Measurements from ENCODE around the gene CCDC68. TPM values are rescaled to one million over a fixed set of nuclear protein-coding genes. Genes with fewer than 3 reads are reported as not detected.
A peak's percentile ranks its signal among the peaks of the same experiment; 100 is the strongest.

Gene CCDC68
- total and polyA plus RNA-seq, 2 experiments from 2014 or later = 0.11 to 0.18 TPM

GRCh38 chr18:54947091-54947490, 12.2 kb downstream of the CCDC68 start:
- Histone ChIP-seq H3K27me3 (replicated peaks; ENCODE audit: insufficient read depth) (no peaks in the 10 kb centered on the region), H3K4me1 (ENCODE audit: insufficient read depth) (no peaks in the 10 kb centered on the region), H3F3A (ENCODE audit: insufficient read depth) (no peaks in the 10 kb centered on the region), H3K9me3 (ENCODE audit: low read depth) (no peaks in the 10 kb centered on the region), H3K9ac (no peak overlapping the region), H3K4me3 (no peak overlapping the region), H3K79me2 (ENCODE audit: insufficient read depth) (no peaks in the 10 kb centered on the region), H3K36me3 (ENCODE audit: low read depth) (no peaks in the 10 kb centered on the region), H3K27ac (no peak overlapping the region), H3K4me2 (ENCODE audit: unreplicated experiment) (no peak overlapping the region), H2AFZ (no peak overlapping the region), H3K9me2 (ENCODE audit: insufficient read depth) (no peaks in the 10 kb centered on the region), H4K20me1 (ENCODE audit: insufficient read depth) (no peaks in the 10 kb centered on the region)
- in situ Hi-C loops (cut with MboI) = no loop called here
- DNase-seq = no peak
- TF ChIP-seq EZH2 (IDR thresholded peaks at IDR 0.05; ENCODE audit: insufficient read depth, poor library complexity, severe bottlenecking) (no peak), EZH2phosphoT487 (IDR thresholded peaks at IDR 0.05; ENCODE audit: insufficient read depth, low read depth) (no peak)
- 39 to 57% methylated on average over 1 of the region's 1 CpG for WGBS, 2 experiments (ENCODE audit: low coverage in 1 of 2, low lambda C conversion rate in 2 of 2, missing lambda C conversion rate in 2 of 2)

GRCh38 chr18:54946149-54946581, 13.1 kb downstream of the CCDC68 start:
- no peaks in the 10 kb centered on the region for H3K9me3 ChIP-seq (ENCODE audit: low read depth)
- TF ChIP-seq EZH2phosphoT487 (IDR thresholded peaks at IDR 0.05; ENCODE audit: insufficient read depth, low read depth) = no peak
- no peak for TF ChIP-seq EZH2 (IDR thresholded peaks at IDR 0.05; ENCODE audit: insufficient read depth, poor library complexity, severe bottlenecking)
- H3K4me1 ChIP-seq (ENCODE audit: insufficient read depth) = no peaks in the 10 kb centered on the region
- peak; percentile 5 for DNase-seq
- H3F3A ChIP-seq (ENCODE audit: insufficient read depth) = no peaks in the 10 kb centered on the region
- H3K79me2 ChIP-seq (ENCODE audit: insufficient read depth) = no peaks in the 10 kb centered on the region
- peak overlapping the region; percentile 46; the same call in 1 of the 2 replicates for H3K9ac ChIP-seq
- no peaks in the 10 kb centered on the region for H4K20me1 ChIP-seq (ENCODE audit: insufficient read depth)
- no peaks in the 10 kb centered on the region for H3K27me3 ChIP-seq (replicated peaks; ENCODE audit: insufficient read depth)
- whole genome bisulfite sequencing, 2 experiments (ENCODE audit: low coverage in 1 of 2, low lambda C conversion rate in 2 of 2, missing lambda C conversion rate in 2 of 2) = 66 to 68% methylated on average over 7 of the region's 7 CpGs
- no peaks in the 10 kb centered on the region for H3K9me2 ChIP-seq (ENCODE audit: insufficient read depth)
- no peaks in the 10 kb centered on the region for H3K36me3 ChIP-seq (ENCODE audit: low read depth)
- peak overlapping the region; percentile 75 for H2AFZ ChIP-seq
- in situ Hi-C loops (cut with MboI) = no loop called here
- H3K4me2 ChIP-seq (ENCODE audit: unreplicated experiment) = peak overlapping the region; percentile 39
- H3K27ac ChIP-seq = no peak overlapping the region
- H3K4me3 ChIP-seq = peak overlapping the region; percentile 51

DNA sequence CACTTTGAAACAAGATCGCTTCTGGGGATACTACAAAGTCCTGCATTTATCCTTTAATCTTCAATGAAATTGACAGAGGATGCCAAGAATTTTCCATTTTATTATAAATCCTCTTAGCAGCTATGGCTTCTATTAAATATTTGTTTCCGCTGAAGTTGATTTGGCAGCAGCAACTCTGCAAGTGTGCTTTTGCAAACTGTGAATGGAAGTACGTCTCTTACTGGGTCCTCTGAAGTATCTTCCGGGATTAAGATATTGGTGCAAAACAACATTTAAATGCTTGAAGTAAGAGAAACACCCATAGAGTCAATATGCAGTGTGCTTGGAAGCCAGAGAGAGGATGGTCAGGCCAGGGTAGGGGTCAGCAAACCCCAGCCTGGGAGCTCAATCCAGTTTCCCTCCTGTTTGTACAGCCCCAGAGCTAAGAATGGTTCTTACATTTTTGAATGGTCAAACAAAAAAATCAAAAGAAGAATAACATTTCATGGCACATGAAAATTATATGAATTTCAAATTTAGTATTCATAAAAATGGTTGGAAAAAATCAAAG, 13.6 kb downstream of the CCDC68 start:
- Histone ChIP-seq H3K4me2 (ENCODE audit: unreplicated experiment) (peak overlapping the region; percentile 39), H3K4me3 (0 out of 2 replicates have a peak overlapping the region, but pooled peaks have one; percentile 51), H3F3A (ENCODE audit: insufficient read depth) (no peaks in the 10 kb centered on the region), H3K9me3 (ENCODE audit: low read depth) (no peaks in the 10 kb centered on the region), H3K36me3 (ENCODE audit: low read depth) (no peaks in the 10 kb centered on the region), H3K27me3 (replicated peaks; ENCODE audit: insufficient read depth) (no peaks in the 10 kb centered on the region), H2AFZ (peak overlapping the region; percentile 75), H3K9me2 (ENCODE audit: insufficient read depth) (no peaks in the 10 kb centered on the region), H3K27ac (no peak overlapping the region), H3K79me2 (ENCODE audit: insufficient read depth) (no peaks in the 10 kb centered on the region), H3K4me1 (ENCODE audit: insufficient read depth) (no peaks in the 10 kb centered on the region), H3K9ac (peak overlapping the region; percentile 46; the same call in 1 of the 2 replicates), H4K20me1 (ENCODE audit: insufficient read depth) (no peaks in the 10 kb centered on the region)
- WGBS, 2 experiments (ENCODE audit: low coverage in 1 of 2, low lambda C conversion rate in 2 of 2, missing lambda C conversion rate in 2 of 2) = 81 to 84% methylated on average over 4 of the region's 4 CpGs
- DNase-seq = no peak
- in situ Hi-C loops (cut with MboI) = no loop called here
- TF ChIP-seq EZH2phosphoT487 (IDR thresholded peaks at IDR 0.05; ENCODE audit: insufficient read depth, low read depth) (no peak), EZH2 (IDR thresholded peaks at IDR 0.05; ENCODE audit: insufficient read depth, poor library complexity, severe bottlenecking) (no peak)

GRCh38 chr18:54942569-54942968, 16.7 kb downstream of the CCDC68 start:
- no peak for TF ChIP-seq EZH2phosphoT487 (IDR thresholded peaks at IDR 0.05; ENCODE audit: insufficient read depth, low read depth)
- TF ChIP-seq EZH2 (IDR thresholded peaks at IDR 0.05; ENCODE audit: insufficient read depth, poor library complexity, severe bottlenecking) = no peak
- no peak overlapping the region for H3K9ac ChIP-seq
- H3F3A ChIP-seq (ENCODE audit: insufficient read depth) = no peaks in the 10 kb centered on the region
- no peaks in the 10 kb centered on the region for H3K9me3 ChIP-seq (ENCODE audit: low read depth)
- H4K20me1 ChIP-seq (ENCODE audit: insufficient read depth) = no peaks in the 10 kb centered on the region
- H3K9me2 ChIP-seq (ENCODE audit: insufficient read depth) = no peaks in the 10 kb centered on the region
- H3K4me3 ChIP-seq = no peak overlapping the region
- no peaks in the 10 kb centered on the region for H3K4me1 ChIP-seq (ENCODE audit: insufficient read depth)
- 91 to 93% methylated on average over 3 of the region's 3 CpGs for WGBS, 2 experiments (ENCODE audit: low coverage in 1 of 2, low lambda C conversion rate in 2 of 2, missing lambda C conversion rate in 2 of 2)
- H3K27ac ChIP-seq = no peak overlapping the region
- in situ Hi-C loops (cut with MboI) = no loop called here
- no peak overlapping the region for H2AFZ ChIP-seq
- H3K27me3 ChIP-seq (replicated peaks; ENCODE audit: insufficient read depth) = no peaks in the 10 kb centered on the region
- no peaks in the 10 kb centered on the region for H3K36me3 ChIP-seq (ENCODE audit: low read depth)
- no peak overlapping the region for H3K4me2 ChIP-seq (ENCODE audit: unreplicated experiment)
- no peak for DNase-seq
- no peaks in the 10 kb centered on the region for H3K79me2 ChIP-seq (ENCODE audit: insufficient read depth)

Measured in GM23248 (cell line).